A673 (cell line): ENCODE data around the gene CYP20A1. TPM values are rescaled to one million over a fixed set of nuclear protein-coding genes. Genes with fewer than 3 reads are reported as not detected.

Source experiments
- BruUV-seq: library from RNA; stranded (reverse); fragments of 400-500 nt; replicated peaks from 2 replicates; lab custom pipeline; 2021; lab: Mats Ljungman, UMichigan
- CTCF ChIA-PET: fragments of 300-600 bp; sonication (Branson Sonifier 250); formaldehyde crosslinking; loops from one replicate; lab custom pipeline; 2022; ENCODE audit warnings: antibody characterized with exemption; lab: Charles Lee
- POLR2A ChIA-PET: fragments of 300-600 bp; sonication (Branson Sonifier 250); formaldehyde crosslinking; loops from one replicate; lab custom pipeline; 2022; ENCODE audit warnings: antibody characterized with exemption; ENCODE audit not compliant: low non-redundant PET; lab: Charles Lee
- DNase-seq: peaks from one replicate; pipeline ENCODE4 v3.0.0-alpha.2; 2015; ENCODE audit warnings: low spot score
- H3K27ac ChIP-seq: fragments of 200-600 bp; sonication (generic); 2 replicates; pipeline ENCODE4 v1.5.1; 2016; ENCODE audit warnings: mixed run types, low read depth, mild to moderate bottlenecking, mixed read lengths, antibody characterized with exemption, low read length; ENCODE audit not compliant: poor library complexity, severe bottlenecking
- H3K27me3 ChIP-seq: fragments of 200-600 bp; sonication (generic); replicated peaks from 2 replicates; pipeline ENCODE4 v1.6.1; 2017; ENCODE audit warnings: mixed run types, low read depth, mild to moderate bottlenecking, mixed read lengths, antibody characterized with exemption, low read length; ENCODE audit not compliant: insufficient read depth, poor library complexity
- H3K36me3 ChIP-seq: fragments of 200-600 bp; sonication (generic); 2 replicates; pipeline ENCODE4 v1.6.1; 2016; ENCODE audit warnings: mixed run types, mild to moderate bottlenecking, mixed read lengths, antibody characterized with exemption, low read length; ENCODE audit not compliant: insufficient read depth, poor library complexity, severe bottlenecking
- H3K4me1 ChIP-seq: fragments of 200-600 bp; sonication (generic); 2 replicates; pipeline ENCODE4 v1.6.1; 2017; ENCODE audit warnings: mixed run types, mild to moderate bottlenecking, mixed read lengths, antibody characterized with exemption, low read length; ENCODE audit not compliant: insufficient read depth, poor library complexity, severe bottlenecking
- H3K4me3 ChIP-seq: fragments of 200-600 bp; sonication (generic); 2 replicates; pipeline ENCODE4 v1.5.1; 2016; ENCODE audit warnings: low read depth, mixed run types, mild to moderate bottlenecking, mixed read lengths, low read length; ENCODE audit not compliant: poor library complexity, severe bottlenecking
- H3K9me3 ChIP-seq: fragments of 200-600 bp; sonication (generic); 2 replicates; pipeline ENCODE4 v1.6.1; 2016; ENCODE audit warnings: mixed run types, low read depth, mild to moderate bottlenecking, mixed read lengths, antibody characterized with exemption, low read length; ENCODE audit not compliant: poor library complexity, severe bottlenecking
- EZH2 ChIP-seq: fragments of 200-600 bp; sonication (generic); IDR thresholded peaks from 2 replicates; pipeline ENCODE4 v1.6.1; 2017; ENCODE audit warnings: borderline replicate concordance, low read depth, mild to moderate bottlenecking, mixed read lengths, antibody characterized with exemption, low read length; ENCODE audit not compliant: poor library complexity, severe bottlenecking
- intact Hi-C: fragments of 100-400 bp; cut with micrococcal nuclease; formaldehyde crosslinking; loops from one replicate; pipeline ENCODE4 v1.10.0; 2022; ENCODE audit not compliant: unreplicated experiment
- total RNA-seq: library from RNA; stranded (reverse); gene quantifications from 2 replicates; pipeline ENCODE4 v1.2.3, GENCODE V29; 2021
- TF ChIP-seq, protein P1 (sequence below): fragments of 300-800, 200-600 bp; sonication (generic); conservative IDR thresholded peaks from 2 replicates; pipeline ENCODE4 v1.5.1; 2017; ENCODE audit warnings: low read depth, mild to moderate bottlenecking, antibody characterized with exemption, low read length, moderate library complexity, mixed read lengths

Gene CYP20A1
- total RNA-seq, 1 experiment from 2014 or later = 17.1 TPM

- Histone ChIP-seq H3K4me3 (peak overlapping the region; percentile 78), H3K4me1 (peaks cover 16% of the 10 kb centered on the region), H3K27me3 (no peaks in the 10 kb centered on the region), H3K36me3 (no peaks in the 10 kb centered on the region), H3K9me3 (no peaks in the 10 kb centered on the region), H3K27ac (peak overlapping the region; percentile 97)
- TF ChIP-seq EZH2 = no peak
- TF ChIP-seq, protein P1, sequence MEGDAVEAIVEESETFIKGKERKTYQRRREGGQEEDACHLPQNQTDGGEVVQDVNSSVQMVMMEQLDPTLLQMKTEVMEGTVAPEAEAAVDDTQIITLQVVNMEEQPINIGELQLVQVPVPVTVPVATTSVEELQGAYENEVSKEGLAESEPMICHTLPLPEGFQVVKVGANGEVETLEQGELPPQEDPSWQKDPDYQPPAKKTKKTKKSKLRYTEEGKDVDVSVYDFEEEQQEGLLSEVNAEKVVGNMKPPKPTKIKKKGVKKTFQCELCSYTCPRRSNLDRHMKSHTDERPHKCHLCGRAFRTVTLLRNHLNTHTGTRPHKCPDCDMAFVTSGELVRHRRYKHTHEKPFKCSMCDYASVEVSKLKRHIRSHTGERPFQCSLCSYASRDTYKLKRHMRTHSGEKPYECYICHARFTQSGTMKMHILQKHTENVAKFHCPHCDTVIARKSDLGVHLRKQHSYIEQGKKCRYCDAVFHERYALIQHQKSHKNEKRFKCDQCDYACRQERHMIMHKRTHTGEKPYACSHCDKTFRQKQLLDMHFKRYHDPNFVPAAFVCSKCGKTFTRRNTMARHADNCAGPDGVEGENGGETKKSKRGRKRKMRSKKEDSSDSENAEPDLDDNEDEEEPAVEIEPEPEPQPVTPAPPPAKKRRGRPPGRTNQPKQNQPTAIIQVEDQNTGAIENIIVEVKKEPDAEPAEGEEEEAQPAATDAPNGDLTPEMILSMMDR = no peak
- BruUV-seq = TSS peak; percentile 62
- ChIA-PET CTCF (interaction anchor here (0.6 kb wide), 2 partner anchors 12 to 178 kb away, joined by 3 to 9 read pairs; no protein-coding TSS in a partner anchor), POLR2A (no interaction called here)
- peak; percentile 10 for DNase-seq
- intact Hi-C loops = loop anchor here (5.0 kb wide), 1 partner anchor 90 kb away; the partner anchor contains the start of gene ABI2
These were observed 1.2 kb upstream of the CYP20A1 start for GRCh38 chr2:203237346-203238238.

DNA sequence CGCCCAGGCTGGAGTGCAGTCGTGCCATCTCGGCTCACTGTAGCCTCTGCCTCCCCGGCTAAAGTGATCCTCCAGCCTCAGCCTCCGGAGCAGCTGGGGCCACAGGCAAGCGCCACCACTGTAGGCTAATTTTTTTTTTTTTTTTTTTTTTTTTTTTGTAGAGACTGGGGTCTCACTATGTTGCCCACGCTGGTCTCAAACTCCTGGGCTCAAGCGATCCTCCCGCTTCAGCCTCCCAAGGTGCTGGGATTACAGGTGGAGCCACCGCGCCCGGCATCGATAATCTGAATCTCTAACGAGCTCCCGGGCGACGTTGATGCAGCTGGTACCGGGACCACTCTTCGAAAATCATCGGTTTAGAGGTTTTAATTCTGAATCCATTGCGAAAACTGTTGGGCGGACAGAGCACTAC lies 520 bp upstream of the CYP20A1 start:
- ChIA-PET POLR2A (no interaction called here), CTCF (interaction anchor here (0.6 kb wide), 1 partner anchor 12 kb away, joined by 3 read pairs; no protein-coding TSS in a partner anchor)
- Histone ChIP-seq H3K4me3 (peak overlapping the region; percentile 78), H3K9me3 (no peaks in the 10 kb centered on the region), H3K36me3 (no peaks in the 10 kb centered on the region), H3K4me1 (peaks cover 16% of the 10 kb centered on the region), H3K27ac (peak overlapping the region; percentile 97), H3K27me3 (no peaks in the 10 kb centered on the region)
- intact Hi-C loops = loop anchor here (5.0 kb wide), 1 partner anchor 89 kb away; the partner anchor contains the start of gene ABI2
- no peak for TF ChIP-seq EZH2
- TF ChIP-seq, protein P1 = no peak
- no peak for DNase-seq
- no TSS peak for BruUV-seq

- intact Hi-C loops = no loop called here
- no peak for TF ChIP-seq EZH2
- TF ChIP-seq, protein P1 = no peak
- ChIA-PET CTCF (no interaction called here), POLR2A (no interaction called here)
- Histone ChIP-seq H3K27ac (no peak overlapping the region), H3K4me1 (peaks cover 16% of the 10 kb centered on the region), H3K9me3 (no peaks in the 10 kb centered on the region), H3K4me3 (peak overlapping the region; percentile 78), H3K27me3 (no peaks in the 10 kb centered on the region), H3K36me3 (no peaks in the 10 kb centered on the region)
- DNase-seq = no peak
- no TSS peak for BruUV-seq
These were observed 1.7 kb downstream of the CYP20A1 start for GRCh38 chr2:203240491-203240890.
